ENCODE data around the gene GRK7. TPM values are rescaled to one million over a fixed set of nuclear protein-coding genes. Genes with fewer than 3 reads are reported as not detected.

GRK7 gene
- total RNA-seq, 1 experiment from 2014 or later, result not detected

- H3K36me3 Mint-ChIP-seq (ENCODE audit: insufficient read depth in 1 of 3, low read depth in 3 of 3), result peaks cover 0 to 5% (median 2%) of the 10 kb centered on the region in 3 experiments; a peak in 2 of 7 replicates
- Histone ChIP-seq H2BK12ac (ENCODE audit: insufficient read length, low read depth, low read length) (no peak overlapping the region), H2AFZ (ENCODE audit: low read length) (no peak overlapping the region), H3K27ac (ENCODE audit: insufficient read length, low read depth, low read length) (no peak overlapping the region), H3T11ph (ENCODE audit: low read length) (no peak overlapping the region), H3K4me2 (ENCODE audit: insufficient read depth, insufficient read length, low read length) (no peak overlapping the region), H2BK15ac (ENCODE audit: low read depth, low read length) (no peak overlapping the region), H3K4me1 (ENCODE audit: insufficient read depth, low read length) (peaks cover 6% of the 10 kb centered on the region; the same call in 1 of the 2 replicates), H3K18ac (ENCODE audit: insufficient read length, low read depth, low read length) (no peak overlapping the region), H3K79me1 (ENCODE audit: insufficient read depth, low read depth, low read length, poor library complexity, severe bottlenecking) (no peaks in the 10 kb centered on the region), H3K27me3 (ENCODE audit: insufficient read depth, low read length) (no peaks in the 10 kb centered on the region), H3K23ac (ENCODE audit: insufficient read length, low read depth, low read length) (no peak overlapping the region), H4K5ac (ENCODE audit: insufficient read length, low read depth, low read length) (no peak overlapping the region), H4K8ac (replicated peaks; ENCODE audit: insufficient read length, low read depth, low read length) (no peak overlapping the region), H3K9me3 (ENCODE audit: control insufficient read depth, low read depth, low read length) (no peaks in the 10 kb centered on the region), H2BK20ac (ENCODE audit: low read depth, low read length, poor library complexity, severe bottlenecking) (no peak overlapping the region), H3K23me2 (ENCODE audit: insufficient read length, low read depth, low read length, poor library complexity, severe bottlenecking) (no peaks in the 10 kb centered on the region), H3K9ac (ENCODE audit: extremely low read depth, insufficient read length, low read length) (no peak overlapping the region), H3K79me2 (ENCODE audit: insufficient read depth, low read length) (no peaks in the 10 kb centered on the region), H2BK5ac (ENCODE audit: insufficient read length, low read length) (no peak overlapping the region), H3K14ac (ENCODE audit: insufficient read depth, low read length) (peak overlapping the region; percentile 10; the same call in 1 of the 2 replicates), H4K91ac (ENCODE audit: insufficient read length, low read depth, low read length) (no peak overlapping the region), H4K20me1 (ENCODE audit: control insufficient read depth, insufficient read depth, insufficient read length) (no peaks in the 10 kb centered on the region), H2AK5ac (ENCODE audit: insufficient read length, low read length) (no peak overlapping the region), H2BK120ac (ENCODE audit: low read depth, low read length, poor library complexity, severe bottlenecking) (no peak overlapping the region), H3K56ac (ENCODE audit: insufficient read length, low read depth, low read length) (no peak overlapping the region), H3K4ac (ENCODE audit: low read depth, low read length) (no peak overlapping the region)
- peaks cover 28 to 37% of the 10 kb centered on the region in 2 experiments for H3K4me1 Mint-ChIP-seq
- H3K4me3 Mint-ChIP-seq, result no peak overlapping the region
- H3K27ac Mint-ChIP-seq, result no peak overlapping the region; a peak in 1 of 7 replicates
- H3K27me3 Mint-ChIP-seq (ENCODE audit: low read depth), result peaks cover 34% of the 10 kb centered on the region
- WGBS (ENCODE audit: extremely low coverage, insufficient read length, low lambda C conversion rate), result no CpG with 5 or more reads among the region's 11 CpGs
- H3K9me3 Mint-ChIP-seq, result peaks cover 2 to 6% of the 10 kb centered on the region in 2 experiments; a peak in 4 of 5 replicates
- TF ChIP-seq CTCF (conservative IDR thresholded peaks at IDR 0.05), result no peak
- DNase-seq, result no peak
Observed at GRCh38 chr3:141796081-141796888, 33.1 kb downstream of the GRK7 start.
